Activated CD8-positive, alpha-beta memory T cell treated with anti-CD3 and anti-CD28 coated beads, Interleukin-2, amount 50 U/mL, for 1 hour (primary cell): ENCODE data around the gene FAM89A.

Experiments used
- DNase-seq: peaks from one replicate; pipeline ENCODE4 v3.0.0-alpha.2; 2020; ENCODE audit errors: extremely low read depth

The FAM89A gene

DNA sequence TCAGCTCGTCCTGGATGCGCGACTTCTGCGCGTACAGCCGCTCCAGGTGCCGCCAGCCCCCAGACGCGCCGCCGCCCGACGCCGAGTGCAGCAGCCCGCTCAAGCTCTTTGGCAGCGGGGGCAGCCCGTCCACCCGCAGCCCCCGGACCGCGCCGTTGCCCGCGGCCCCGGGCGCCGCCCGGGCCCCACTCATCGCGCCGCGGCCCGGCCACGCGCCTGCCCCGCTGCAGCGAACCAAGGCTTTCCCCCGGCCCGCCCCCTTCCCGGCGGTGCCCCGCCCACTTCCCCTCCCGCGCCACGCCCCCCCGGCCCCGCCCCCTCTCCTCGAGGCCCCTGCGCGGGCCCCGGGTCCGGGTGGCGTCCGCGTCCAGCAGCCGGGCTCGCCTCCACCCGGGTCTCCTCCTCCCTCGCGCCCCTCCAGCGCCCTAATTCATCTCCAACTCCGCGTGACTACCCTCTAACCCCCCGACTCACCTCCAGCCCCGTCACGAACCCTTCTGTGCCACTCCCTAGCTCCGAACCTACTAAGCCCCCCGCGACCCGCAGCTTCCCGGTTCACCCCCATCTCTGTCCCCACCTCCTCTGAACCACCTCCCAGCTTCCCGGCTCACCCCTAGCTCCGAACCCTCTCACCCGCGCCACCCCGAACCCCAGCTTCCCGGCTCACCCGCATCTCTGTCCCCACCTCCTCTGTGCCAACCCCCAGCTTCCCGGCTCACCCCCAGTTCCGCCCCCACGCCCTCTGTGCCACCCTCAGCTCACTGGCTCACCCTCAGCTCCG, at the start of gene FAM89A:
TSS of gene FAM89A (minus strand) at position 236 of the 781 bp plus-strand sequence. CDS start at position 193, 43 bp downstream.
- no peak for DNase-seq

- DNase-seq = no peak
Measured at GRCh38 chr1:231084353-231084752, 44.3 kb upstream of the FAM89A start.

- no peak for DNase-seq
Measured at GRCh38 chr1:231079163-231079562, 39.1 kb upstream of the FAM89A start.

DNA sequence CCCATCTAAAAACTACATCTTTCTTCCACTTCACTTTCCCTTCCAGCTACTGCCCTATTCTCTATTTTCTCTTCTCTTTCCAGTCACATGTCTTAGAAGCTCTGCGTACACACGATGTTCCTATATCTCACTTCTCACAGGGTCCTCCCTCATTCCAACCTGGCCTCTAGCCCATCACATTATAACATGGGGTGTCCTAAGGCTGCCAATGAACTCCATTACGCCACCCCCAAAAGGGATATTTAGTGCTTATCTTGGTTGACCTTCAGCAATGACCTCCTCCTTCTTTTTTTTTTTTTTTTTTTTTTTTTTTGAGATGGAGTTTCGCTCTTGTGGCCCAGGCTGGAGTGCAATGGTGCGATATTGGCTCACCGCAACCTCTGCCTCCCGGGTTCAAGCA, 38.2 kb upstream of the FAM89A start:
- DNase-seq = no peak

DNA sequence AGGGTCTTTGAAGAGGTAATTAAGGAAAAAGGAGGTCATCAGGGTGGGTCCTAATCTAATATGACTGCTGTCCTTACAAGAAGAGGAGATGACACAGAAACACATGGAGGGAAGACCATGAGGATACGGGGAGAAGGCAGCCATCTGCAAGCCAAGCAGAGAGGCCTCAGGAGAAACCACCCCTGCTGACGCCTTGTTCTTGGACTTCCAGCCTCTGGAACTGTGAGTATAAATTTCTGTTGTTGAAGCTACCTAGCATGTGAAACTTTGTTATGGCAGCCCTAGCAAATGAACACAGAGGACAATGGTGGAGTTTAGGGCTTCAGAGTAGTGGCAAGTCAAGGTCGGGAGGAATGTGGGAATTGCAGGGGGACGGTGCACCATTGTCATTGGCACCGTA, 36.7 kb upstream of the FAM89A start:
- no peak for DNase-seq

DNA sequence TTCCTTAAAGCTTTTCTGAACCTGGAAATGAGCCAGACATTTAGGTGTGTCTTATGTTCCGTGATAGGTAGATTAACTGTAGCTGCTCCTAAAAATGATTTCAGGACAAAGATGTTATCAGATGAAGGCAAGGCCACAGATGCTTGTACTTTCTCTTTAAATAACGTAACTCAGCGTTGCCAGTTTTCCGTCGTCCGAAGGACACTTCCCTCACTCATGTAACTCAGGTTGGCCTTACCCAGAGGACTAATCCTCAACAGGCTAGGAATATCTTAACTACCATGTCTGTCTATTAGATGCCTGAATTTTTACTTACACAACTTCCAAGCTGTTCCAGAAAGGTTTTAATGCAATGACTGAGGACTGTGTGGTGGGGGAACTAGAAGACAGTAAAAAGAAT, 35.4 kb upstream of the FAM89A start:
- no peak for DNase-seq

DNA sequence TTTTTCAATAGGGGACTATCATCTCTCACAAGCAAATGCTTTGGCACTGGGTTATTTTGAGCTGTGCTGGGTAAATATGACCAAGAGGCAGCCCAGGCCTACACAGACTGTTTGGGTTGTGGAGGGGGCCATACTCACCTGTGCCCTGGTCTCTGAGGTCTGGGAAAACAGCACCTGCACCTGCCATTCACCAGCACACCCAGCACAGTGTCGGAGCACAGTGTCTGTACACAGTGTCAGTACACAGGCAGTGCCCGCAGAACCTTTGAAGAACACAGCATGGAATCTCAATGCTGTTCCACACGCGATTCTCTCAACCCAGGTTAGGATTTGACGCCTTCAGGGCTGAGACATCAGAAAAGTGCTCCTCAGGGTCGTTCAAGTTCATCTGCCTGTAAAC, 35.0 kb upstream of the FAM89A start:
- DNase-seq = no peak

DNA sequence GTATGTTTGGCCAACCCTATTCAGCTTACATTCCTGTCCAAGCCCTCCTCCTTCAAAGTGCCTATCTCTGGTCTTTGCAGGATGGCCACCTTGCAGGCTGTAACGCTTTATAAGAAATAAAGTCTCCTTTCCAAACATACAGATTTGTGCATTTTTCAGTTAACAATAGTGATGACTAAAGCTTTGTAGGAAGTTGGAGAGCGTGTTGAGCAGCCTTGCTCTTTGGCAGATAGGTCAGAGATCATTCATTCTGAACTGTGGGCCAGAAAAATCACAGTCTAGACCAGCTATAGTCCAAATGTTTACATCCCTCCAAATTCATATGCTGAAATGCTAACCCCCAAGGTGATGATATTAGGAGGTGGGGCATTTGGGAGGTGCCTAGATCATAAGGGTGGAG, 34.0 kb upstream of the FAM89A start:
- DNase-seq = no peak

GRCh38 chr1:231073331-231073730, 33.3 kb upstream of the FAM89A start:
- no peak for DNase-seq

DNA sequence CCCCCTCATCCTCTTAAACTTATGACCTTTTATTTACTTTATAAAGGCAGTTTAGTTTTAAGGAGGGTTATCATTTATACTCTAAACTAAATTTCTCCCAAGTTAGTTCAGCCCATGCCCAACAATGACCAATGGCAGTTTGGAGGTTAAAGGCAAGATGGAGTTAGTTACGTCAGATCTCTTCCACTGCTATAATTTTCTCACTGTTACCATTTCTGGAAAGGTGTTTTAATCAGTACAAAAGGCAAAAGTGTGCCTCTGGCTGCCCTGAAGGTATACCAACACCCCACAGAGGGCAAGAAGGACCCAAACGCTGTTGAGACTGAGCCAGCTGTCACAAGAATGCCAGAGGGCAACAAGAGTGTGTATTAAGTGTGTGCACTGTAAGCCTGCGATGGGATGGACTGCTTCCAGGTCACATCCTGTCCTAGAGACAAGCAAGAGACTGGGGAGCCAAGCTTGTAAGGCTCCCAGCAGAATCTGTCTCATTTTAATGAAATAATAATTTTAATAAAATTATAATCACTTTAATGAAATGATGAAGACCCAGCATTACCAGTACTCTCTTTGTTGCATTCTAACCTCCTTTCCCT, 32.5 kb upstream of the FAM89A start:
- DNase-seq = no peak

DNA sequence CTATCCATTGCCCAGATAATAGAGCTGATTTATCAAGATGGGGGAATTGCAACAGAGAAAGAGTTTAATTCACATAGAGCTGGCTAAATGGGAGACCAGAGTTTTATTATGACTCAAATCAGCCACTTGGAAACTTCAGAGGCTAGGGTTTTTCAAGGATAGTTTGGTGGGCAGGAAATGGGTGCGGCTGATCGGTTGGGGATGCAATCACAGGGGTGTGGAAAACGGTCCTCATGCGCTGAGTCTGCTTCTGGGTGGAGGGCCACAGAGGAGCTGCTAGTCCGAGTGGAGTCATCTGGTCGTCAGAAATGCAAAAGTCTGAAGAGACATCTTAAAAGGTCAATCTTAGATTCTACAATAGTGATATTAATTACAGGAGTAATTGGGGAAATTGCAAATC, 32.0 kb upstream of the FAM89A start:
- DNase-seq = no peak

- DNase-seq = no peak
Measured at GRCh38 chr1:231070758-231071444, 30.8 kb upstream of the FAM89A start.

DNA sequence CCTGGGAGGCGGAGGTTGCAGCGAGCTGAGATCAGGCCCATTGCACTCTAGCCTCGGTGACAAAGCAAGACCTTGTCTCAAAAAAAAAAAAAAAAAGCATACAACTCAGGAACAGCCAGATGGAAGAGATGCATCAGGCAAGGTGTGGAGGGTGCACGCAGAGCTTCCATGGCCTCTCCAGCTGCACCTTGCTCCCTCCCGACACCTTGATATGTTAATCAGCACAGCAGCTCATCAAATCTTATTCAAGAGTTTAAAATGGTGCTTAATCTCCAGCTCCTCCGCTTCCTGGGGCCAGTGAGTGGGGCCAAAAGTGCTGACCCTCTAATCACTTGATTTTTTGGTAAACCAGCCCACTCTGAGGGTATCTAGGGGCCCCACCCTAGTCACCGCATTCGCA, 29.3 kb upstream of the FAM89A start:
- no peak for DNase-seq

DNA sequence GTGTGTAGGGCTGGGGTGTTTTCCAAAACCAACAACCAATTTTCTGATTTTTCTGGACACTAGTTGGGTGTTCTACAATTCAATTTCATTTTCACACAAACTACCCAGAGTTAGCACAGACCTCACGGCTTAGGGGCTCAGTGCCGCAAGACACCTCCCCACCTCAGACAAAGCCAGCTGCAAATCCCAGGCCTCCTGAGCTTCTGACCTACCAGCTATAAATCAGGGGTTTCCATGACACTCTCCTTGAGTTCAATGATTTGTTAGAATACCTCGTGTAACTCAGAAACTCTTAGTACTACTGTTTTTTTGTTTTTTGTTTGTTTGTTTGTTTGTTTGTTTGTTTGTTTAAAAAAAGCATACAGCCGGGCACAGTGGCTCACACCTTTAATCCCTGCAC, 28.7 kb upstream of the FAM89A start:
- DNase-seq = no peak

DNA sequence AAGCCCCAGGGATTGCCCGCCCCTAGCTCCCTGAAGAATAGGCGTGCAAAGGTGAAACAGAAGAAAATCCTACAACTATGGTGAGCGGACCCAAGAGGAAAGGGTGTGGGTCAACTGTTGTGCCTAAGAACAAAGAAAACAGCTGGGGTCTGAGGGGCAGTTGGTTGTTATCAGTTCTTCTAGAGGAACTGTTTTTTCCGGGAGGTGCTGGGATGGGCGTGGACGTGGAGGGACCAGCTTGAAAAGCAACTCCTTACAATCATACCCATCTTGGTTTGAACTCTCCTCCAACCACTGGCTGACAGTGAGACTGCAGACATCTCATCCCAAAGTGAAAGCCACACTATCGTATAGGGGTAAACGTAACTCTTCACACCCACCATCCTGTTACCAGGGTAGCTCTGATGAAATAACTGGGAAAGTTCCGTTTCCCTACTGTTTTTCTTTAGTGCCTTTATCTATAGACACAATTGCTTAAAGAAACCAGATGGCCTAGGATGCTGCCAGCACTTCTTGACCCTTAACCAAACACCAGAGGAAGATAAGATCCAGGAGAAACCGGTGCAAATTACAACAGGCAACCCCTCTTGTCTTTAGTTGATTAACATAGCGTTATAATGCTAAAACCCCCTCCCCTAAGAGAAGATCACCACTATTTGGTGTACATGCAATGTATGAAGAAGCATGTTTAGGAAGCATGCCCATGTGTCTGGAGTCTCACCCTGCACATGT, 25.6 kb upstream of the FAM89A start:
- DNase-seq = no peak

DNA sequence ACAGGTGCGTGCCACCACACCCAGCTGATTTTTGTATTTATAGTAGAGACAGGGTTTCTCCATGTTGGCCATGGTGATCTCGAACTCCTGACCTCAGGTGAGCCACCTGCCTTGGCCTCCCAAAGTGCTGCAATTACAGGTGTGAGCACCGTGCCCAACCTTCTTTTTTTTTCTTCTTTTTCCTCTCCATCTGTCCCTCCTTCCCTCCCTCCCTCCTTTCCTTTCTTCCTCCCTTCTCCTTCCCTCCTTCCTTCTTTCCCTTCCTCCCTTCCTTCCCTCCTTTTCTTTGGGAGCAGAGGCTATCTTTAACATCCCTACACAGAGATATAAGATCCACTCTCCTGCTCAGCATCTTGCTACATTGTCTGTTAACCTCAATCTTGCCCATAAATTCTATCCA, 24.4 kb upstream of the FAM89A start:
- no peak for DNase-seq

DNA sequence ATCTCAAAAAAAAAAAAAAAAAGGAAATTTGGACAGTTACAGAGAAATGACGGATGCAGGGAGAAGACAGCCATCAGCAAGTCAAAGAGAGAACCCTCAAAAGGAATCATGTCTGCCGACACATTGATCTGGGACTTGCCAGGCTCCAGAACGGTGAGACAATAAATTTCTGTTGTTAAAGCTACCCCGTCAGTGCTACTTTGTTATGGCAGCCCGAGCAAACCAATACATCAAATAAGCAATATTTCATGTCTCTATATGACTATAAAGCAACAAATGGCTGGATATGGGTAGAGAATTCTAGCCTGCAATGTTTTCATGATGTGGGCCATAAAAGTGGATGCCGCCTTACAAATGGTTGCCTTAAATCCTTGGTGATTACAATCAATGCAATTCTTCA, 23.3 kb upstream of the FAM89A start:
- DNase-seq = no peak

GRCh38 chr1:231062500-231063270, 22.6 kb upstream of the FAM89A start:
- no peak for DNase-seq

DNA sequence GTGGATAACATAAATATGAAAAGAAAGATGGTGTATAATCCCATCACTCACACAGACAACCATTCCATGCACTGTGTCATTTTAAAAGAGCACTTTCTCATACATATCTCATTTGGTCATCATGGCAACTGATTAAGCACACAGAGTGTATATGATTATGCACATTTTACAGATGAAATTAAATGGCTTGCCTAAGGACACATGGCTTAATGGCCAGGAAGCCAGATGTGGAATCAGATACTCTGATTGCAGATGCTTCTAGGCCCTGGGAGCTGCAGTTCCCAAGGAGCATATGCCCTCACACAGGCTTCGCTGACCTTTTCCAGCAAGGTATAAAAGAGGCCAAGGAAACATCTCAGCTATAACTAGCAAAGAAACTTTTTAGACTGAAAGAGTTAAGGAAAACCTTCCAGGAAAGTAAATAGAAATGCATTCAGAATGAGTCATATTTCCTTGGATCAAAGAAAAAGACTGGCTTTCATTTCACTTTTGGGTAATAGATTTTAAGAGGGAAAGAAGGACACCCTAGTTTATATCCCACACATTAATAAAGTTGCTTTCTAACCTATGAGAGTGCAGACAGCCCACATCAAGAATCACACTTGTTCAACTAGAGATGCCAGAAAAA, 19.6 kb upstream of the FAM89A start:
- DNase-seq = no peak

- DNase-seq = no peak
Measured at GRCh38 chr1:231058416-231059109, 18.5 kb upstream of the FAM89A start.

GRCh38 chr1:231057410-231057809, 17.4 kb upstream of the FAM89A start:
- no peak for DNase-seq
